DOHH2 (cell line): ENCODE data around the gene IFNLR1.

Experiments
- CTCF ChIP-seq: fragments of 200-600 bp; sonication (generic); IDR thresholded peaks from one replicate; pipeline ENCODE4 v1.5.1; 2014; ENCODE audit warnings: antibody characterized with exemption, mild to moderate bottlenecking, low read depth, low read length; ENCODE audit not compliant: poor library complexity, severe bottlenecking
- EZH2phosphoT487 ChIP-seq: fragments of 200-600 bp; sonication (generic); IDR thresholded peaks from 2 replicates; pipeline ENCODE4 v1.6.1; 2017; ENCODE audit warnings: borderline replicate concordance, mild to moderate bottlenecking, antibody characterized with exemption, low read length, moderate library complexity, mixed read lengths

GRCh38 chr1:24123611-24124010 is 63.5 kb downstream of the IFNLR1 start:
- no peak for TF ChIP-seq EZH2phosphoT487
- no peak for TF ChIP-seq CTCF
